HG02852 (cell line): ENCODE data around the gene LBP.
"Not testable (repeated sequence)": the region's sequence is repeated elsewhere in the genome, so short reads cannot be mapped to it uniquely, and the experiment has no call there.

Source experiments
- ATAC-seq: cut with Tn5 transposase; IDR thresholded peaks from one replicate; pipeline ENCODE4 v1.9.1; 2021; ENCODE audit warnings: mild to moderate bottlenecking, moderate library complexity; ENCODE audit not compliant: unreplicated experiment

Gene LBP

DNA sequence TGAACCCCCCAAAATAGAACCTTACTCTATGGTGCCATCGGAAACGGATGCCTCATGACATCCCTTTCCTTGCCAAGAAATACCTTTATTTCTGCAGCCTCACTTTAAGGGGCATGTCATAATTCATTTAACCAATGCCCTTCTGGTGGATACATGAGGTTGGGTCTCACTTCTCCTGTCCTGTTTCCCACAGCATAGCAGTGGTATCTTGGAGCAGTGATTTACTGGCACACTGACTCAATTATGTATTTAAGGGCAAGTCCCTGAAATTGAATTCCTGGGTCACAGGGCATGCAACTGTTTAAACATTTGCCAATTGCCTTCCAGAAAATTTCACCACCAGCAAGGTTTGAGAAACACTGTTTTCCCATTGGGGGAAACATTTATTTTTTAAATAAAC lies 639 bp upstream of the LBP start:
- ATAC-seq, result no peak

DNA sequence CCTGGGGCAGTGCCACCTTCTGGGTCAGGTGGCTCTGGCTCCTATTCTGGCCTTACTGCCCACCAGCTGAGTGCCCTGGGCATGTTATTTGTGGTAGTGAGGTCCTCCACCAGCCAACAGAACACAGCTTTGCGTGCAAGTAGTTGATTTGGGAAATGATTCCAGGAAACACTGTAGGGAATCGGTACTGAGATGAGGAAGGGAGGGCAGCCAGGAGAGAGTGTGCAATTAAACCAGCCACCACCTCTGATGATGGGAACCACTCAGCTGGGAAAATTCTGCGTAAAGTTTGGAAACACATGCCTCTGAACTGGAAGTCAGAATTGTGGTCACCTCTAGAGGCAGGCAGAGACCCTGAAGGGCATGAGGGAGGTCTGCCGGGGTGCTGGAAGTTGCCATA lies 459 bp downstream of the LBP start:
- ATAC-seq, result no peak

DNA sequence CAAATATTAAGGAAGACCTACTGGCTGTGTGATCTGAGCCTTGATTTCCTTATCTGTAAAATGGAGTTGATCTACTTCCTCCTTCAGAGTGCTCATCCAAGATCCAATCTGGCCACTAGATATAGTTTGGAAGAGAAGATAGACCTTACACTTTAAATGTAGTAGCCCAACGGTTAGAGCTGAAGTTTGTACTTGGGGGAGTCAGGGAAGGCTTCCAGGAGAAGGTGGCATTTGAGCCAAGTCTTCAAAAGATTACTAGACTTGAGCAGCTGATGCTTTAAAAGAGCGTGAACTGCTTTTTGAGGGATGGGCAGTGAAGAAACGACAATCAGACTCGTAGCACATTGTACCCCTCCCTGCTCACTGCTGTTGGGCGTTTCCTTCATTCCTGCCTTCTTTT lies 3.6 kb downstream of the LBP start:
- ATAC-seq, result no peak

DNA sequence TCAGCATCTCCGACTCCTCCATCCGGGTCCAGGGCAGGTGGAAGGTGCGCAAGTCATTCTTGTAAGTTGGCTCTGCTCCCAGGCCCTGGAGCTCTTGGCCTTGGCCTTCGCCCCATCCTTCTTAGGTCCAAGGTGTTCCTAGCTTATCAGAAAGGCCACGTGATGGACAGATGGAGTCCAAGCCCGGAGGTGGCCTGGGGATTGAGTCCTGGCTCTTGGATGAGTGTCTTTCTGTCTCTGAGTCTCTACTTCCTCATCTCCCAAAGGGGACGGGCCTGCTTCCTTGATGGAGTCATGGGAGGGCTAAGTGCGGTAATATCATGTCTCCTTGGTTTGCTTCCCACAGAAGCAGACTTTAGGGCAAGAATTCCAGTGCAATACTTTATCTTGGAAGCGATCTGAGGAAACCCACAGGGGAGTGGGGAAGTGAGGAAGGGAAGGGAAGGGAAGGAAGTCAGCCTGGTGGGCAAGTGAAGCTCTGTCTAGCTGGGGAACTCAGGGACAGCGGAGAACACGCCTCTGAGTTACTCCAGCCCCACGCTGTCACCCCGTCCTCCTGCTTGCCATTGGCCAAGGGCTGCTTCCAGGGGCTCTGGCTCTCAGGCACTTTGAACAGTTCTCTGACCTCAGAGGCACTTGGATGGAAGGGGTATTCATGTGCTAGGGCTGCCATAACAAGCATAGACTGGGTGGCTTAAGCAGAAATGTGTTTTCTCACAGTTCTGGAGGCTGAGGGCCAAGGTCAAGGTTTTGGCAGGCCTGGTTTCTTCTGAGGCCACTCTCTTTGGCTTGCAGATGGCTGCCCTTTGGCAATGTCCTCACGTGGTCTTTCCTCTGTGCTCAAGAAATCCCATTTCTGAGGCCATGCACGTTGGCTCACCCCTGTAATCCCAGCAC lies 4.8 kb downstream of the LBP start:
- ATAC-seq, result no peak

DNA sequence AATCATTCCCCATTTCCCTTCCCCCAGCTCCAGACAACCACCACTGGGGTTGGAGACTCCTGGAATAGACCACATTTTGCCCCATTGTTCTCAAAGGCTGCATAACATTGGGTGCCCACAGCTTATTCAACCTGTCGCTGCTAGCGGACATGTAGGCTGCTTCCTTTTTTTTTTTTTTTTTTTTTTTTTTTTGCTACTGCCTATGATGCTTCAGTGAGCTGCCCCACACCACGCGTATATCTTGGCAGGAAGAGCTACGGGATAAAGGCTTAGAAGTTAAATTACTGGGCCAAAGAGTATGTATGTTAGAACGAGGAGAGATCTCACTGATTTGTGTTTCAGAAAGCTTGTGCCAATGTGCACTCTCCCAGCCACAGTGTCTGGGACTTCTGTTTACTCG lies 7.0 kb downstream of the LBP start:
- ATAC-seq, result no peak

DNA sequence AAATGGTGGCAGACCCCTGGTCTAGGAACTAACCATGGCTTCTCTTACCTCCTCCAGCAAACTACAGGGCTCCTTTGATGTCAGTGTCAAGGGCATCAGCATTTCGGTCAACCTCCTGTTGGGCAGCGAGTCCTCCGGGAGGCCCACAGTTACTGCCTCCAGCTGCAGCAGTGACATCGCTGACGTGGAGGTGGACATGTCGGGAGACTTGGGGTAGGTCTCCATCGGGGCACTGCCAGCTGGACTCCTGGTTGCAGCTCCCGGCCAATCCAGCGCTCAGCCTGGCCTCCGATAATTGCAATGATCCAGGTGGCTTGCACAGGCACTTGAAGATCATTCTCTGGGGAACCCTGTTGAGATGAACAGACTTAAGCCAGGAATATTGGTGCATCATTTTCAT lies 7.9 kb downstream of the LBP start:
- no peak for ATAC-seq

DNA sequence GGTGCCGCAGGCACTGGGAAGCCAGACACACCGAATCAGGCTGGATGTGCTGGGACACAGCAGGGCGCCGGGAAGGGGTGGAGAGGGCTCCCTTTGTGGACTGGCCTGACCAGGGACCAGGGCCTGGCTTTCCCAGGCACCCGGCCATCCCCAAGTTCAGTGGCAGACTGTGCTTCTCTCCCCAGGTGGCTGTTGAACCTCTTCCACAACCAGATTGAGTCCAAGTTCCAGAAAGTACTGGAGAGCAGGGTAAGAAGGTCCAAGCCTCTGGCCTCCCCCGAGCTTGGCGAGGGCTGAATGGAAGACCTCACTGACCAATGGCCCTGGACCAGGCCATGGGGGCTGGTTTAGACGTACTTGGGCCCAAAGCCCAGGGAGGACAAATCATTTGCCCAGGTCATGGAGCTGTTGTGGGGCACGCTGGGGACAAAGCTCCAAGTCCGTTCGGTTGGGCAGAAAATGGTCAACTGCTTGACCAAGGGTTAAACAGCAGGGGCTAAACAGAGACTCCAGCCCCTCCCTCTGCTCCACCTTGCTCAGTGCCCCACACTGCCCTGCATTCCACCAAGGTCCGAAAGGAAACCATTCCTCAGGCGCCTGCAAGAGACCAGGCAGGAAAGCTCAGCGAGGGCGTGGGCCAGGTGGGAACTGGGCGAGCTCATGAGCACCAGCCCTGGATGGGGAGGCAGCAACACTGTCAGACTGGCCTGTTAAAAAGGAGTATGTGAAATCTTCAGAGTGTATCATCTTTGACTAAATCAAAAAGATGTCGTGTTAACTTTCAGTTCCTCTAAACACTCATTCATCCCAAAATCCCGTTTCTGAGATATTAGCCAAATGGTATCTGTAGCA lies 9.1 kb downstream of the LBP start:
- no peak for ATAC-seq

DNA sequence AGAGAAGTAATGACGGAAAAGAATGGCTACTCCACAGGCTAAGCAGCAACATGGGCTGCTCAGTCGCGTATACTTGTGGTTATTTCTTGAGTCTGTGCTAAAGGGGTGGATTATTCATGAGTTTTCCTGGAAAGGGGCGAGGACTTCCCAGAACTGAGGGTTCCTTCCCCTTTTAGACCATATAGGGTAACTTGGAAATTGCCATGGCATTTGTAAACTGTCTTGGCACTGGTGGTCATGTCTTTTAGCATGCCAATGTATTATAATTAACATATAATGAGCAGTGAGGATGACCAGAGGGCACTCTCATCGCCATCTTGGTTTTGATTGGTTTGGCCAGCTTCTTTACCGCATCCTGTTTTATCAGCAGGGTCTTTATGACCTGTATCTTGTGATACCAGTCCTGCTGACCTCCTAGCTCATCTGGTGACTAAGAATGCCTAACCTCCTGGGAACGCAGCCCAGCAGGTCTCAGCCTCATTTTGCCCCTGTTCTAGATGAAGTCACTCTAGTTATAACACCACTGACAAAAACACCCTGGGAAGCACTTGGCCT lies 11.4 kb downstream of the LBP start:
- ATAC-seq, result no peak

DNA sequence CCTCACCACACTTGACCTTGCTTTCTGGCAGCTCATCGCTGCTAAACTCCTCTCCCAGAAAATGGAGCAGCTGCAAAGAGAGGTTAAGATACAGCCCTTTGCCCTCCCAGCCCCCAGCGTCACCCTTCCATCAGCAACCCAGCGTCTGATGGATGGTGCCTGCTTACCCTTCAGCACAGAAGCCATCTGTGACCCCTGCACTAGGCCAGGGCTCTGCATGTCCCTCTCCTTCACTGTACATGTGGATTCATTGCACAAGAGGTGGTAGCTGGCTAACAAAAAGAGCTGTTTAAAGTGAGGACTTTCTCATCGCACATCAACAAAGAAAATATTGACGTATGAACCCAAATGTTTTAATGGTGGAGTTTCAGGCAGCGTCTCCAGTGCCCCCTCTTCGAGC lies 12.3 kb downstream of the LBP start:
- ATAC-seq, result no peak

DNA sequence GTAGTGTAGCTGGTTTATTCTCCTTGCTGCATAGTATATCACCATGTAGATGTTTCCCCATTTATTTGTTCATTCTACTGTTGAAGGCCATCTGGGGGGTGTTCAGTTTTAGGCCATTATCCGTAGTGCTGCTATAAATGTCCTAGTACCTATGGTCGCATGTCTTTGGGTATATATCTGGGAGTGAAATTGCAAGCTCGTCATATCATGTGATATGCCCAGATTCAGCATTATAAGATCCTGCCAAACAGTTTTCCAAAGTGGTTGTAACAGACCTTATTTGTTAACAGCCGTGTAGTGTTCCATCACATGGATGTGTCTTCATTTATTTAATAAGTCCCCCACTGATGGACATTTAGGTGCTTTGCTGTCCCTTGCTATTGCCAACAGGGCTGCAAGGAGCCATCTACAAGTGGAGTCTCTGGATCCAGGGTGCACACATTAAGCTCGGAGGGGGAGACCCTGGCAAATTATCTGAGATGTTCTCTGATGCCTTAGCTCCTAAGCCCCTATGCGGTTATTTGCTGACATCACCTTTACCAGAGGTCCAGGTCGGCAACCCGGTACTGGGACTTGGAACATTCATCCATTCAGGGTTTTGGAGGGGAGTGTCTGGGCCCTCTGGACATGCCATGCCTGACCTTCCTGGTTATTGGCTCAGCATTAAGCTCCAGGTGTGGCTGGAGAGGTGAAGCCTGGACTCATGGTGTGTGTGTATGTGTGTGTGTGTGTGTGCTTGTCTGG lies 16.9 kb downstream of the LBP start:
- no peak for ATAC-seq

DNA sequence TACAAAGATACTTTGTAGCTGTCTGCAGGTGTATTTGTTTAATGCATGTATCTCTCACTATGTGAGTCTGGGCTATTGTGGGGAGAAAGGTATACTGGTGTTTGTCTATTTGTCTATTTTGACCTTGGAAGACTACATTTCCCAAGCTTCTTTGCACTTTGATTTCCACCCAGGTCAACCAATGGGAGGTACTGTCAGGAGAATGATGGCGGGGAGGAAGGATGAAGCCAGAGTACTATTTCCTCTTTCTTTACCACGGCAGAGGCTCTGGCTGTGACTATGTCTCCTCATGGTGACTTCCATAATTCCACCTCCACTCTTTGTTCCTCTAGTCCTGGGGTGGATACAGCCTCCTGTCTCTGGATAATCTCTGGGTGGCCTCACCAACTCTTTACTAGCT lies 23.1 kb downstream of the LBP start:
- ATAC-seq, result no peak

DNA sequence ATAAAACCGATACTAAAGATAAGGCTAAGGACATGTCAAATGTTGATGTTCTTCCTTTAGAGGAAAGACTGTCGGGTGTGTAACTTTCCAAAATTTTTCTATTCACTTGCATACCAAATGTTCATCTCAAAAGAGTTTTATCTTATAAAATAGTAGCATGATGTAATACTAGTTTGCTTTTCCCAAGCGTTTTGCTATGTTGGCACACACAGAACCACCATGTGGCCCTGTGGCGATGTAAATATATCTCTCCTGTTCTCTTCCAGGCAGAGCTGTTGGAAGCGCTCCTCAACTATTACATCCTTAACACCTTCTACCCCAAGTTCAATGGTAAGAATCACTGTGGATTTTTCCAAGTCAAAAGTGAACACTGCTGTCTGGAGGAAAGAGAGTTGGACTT lies 26.5 kb downstream of the LBP start:
- ATAC-seq, result no peak

DNA sequence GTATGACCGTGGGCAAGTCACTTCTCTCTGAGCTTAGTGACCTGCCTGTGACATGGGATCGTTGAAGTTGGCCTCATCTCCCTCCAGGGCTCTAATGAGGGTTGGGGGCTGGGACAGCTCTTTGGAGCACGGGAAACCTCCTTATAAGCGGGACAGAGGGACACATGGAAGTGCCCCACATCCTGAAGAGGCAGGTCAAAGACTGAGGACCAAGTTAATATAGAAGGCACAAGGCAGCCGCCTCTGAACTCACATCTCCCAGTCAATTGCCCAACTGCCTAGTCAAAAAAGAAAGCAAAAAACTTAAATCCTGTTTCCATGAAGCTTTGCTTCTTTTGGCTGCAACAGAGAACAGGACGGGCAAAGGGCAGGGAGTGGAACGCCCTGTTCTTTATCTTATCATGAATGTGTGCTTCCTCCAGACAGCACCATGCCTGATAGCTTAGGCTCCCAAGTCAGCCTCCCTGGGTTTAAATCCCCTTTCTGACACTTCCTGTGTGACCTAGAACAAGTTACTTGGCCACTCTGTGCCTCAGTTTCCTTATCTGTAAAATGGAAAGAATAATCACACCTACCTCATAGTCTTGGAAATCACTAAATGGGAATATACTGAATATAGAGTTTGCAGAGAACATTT lies 27.1 kb downstream of the LBP start:
- no peak for ATAC-seq

DNA sequence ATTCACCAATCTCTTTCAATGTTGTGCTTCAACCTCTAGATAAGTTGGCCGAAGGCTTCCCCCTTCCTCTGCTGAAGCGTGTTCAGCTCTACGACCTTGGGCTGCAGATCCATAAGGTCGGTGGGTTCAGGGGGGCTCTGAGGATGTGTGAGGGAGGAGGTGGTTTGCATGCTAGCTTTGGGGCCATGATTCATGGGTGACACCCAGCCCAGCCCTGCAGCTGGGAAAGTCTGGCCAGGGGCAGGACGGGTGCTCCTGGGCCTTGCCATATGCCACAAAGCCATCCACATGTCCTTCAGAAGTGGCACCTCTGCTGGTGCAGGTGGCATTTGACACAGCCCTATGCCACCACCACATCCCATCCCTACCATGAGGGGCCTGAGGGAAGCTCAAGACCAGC lies 27.6 kb downstream of the LBP start:
- ATAC-seq, result no peak

DNA sequence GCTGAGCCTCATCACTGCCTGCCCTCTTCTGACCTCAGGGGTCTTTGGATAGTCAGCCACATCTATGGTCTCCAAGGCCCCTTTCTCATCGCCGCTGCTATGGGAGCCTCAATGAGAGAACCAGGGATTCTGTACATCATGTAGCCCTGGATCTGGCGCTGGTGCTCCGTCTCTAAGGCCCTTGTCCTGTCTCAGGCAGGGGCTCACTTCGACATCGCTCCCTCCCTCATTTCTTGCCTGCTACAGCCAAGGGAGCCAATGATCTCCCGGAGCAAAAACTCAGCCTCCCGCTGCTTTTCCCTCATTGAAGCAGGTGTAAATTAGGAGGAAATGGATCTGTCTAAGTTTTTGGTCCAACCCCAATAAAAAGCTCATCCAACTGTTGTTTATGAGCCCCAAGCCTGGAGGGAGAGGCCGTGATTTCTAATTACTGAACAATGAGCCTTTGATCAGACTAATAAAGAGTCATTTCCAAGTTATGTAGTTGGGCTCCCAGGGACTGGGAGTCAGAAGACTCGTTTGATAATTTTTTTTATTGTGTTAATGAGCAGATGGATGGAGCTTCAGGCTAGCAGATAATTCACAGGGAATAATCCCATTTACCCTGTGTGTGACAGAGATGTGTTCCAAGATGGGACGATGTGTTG lies 30.9 kb downstream of the LBP start:
- ATAC-seq, result no peak

DNA sequence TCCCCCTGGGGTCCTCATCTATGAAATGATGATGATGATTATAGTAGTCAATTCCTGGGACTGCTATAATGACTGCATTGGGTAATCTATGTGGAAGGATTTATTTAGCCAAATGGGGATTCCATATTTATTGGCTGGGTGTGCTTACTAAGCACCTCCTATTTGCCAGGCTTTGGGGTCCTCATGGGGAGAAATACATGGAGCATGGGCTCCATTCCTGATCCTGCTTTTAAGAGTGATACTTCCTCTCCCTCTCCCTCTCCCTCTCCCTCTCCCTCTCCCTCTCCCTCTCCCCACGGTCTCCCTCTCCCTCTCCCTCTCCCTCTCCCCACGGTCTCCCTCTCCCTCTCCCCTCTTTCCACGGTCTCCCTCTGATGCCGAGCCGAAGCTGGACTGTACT lies 31.6 kb downstream of the LBP start:
- not testable (repeated sequence) for ATAC-seq

DNA sequence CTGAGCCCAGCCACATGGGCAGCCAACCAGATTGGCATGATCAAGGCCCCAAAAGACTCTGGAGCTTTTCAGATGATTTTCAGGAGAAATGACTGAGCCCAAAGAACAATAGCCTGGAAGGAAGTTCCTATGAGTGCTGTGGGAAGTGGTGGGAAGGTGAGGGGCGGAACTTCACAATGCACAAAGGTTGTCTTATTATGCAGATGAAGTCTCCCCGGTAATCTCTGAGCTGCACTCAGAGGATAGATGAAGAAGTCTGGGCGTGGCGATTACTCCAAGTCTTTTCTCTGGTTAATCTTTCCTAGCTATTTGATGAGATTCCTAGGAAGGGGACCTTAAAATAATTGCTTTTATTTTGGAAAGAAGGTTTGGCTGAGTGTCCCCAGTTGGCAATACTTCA lies 36.9 kb downstream of the LBP start:
- ATAC-seq, result no peak

DNA sequence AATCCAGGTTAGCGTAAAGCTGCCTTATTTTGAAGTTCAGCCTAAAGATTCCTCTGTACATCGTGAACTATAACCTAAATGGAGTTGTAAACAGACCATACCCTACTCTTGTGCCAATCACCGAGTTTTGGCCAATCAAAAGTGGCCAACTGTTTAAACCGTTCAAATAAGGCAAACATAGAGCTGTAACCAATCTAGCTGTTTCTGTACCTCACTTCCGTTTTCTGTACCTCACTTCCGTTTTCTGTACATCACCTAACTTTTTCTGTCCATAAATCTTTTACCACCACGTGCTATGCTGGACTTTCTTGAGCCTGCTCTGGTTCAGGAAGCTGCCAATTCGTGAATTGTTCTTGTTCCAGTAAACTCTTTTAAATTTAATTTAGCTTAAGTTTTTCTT lies 39.7 kb downstream of the LBP start:
- ATAC-seq, result no peak

DNA sequence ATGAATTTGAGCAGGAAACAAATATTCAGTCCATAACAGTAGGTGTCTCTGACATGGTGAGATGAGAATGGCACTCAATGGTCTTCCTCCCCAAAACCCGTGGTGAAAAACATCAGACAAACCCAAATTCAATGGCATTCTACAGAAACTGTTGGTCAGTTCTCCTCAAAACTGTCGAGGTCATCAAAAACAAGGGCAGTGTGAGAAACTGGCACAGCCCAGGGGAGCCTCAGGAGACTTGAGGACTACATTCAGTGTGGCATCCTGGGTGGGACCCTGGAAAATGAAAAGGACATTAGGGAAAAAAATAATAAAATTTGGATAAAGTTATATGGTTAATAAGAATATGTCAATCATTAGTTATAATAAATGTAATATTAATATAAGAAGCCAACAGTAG lies 40.6 kb downstream of the LBP start:
- no peak for ATAC-seq

DNA sequence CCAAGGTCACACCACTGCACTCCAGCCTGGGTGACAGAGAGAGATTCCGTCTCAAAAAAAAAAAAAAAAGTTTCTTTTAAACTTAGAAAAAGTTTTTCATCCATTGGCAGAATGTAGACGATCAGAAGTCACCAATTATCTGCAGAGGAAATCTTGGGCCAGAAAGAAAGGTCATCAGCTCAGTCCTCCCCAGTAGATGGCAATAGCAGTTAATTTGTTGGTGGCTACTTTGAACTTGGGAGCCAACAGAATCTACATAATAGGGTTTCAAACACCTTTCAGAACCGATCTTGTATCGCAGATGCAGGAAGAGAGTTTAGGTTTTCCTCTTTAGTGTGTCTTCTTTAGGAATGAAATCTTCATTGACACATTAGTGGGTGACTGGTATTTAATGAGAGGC lies 41.7 kb downstream of the LBP start:
- no peak for ATAC-seq
